HUES6 (cell line): Measurements from ENCODE around the gene EGFL8.
"Not testable (repeated sequence)": the region's sequence is repeated elsewhere in the genome, so short reads cannot be mapped to it uniquely, and the experiment has no call there.

Experiments
- H3K27ac ChIP-seq: 2 replicates; pipeline ENCODE4 v1.7.0; 2013; ENCODE audit warnings: low read depth, mild to moderate bottlenecking, low read length, inconsistent platforms
- H3K27me3 ChIP-seq: 2 replicates; pipeline ENCODE4 v1.6.1; 2013; ENCODE audit warnings: low read length; ENCODE audit not compliant: control insufficient read depth, insufficient read depth
- H3K36me3 ChIP-seq: 2 replicates; pipeline ENCODE4 v1.6.1; 2013; ENCODE audit warnings: low read length; ENCODE audit not compliant: control insufficient read depth, insufficient read depth
- H3K4me1 ChIP-seq: 2 replicates; pipeline ENCODE4 v1.6.1; 2013; ENCODE audit warnings: low read length; ENCODE audit not compliant: control insufficient read depth, insufficient read depth
- H3K4me3 ChIP-seq: 2 replicates; pipeline ENCODE4 v1.5.1; 2013; ENCODE audit warnings: low read depth, low read length
- H3K9ac ChIP-seq: one replicate; pipeline ENCODE4 v1.6.1; 2013; ENCODE audit warnings: mild to moderate bottlenecking, low read length
- H3K9me3 ChIP-seq: 2 replicates; pipeline ENCODE4 v1.6.1; 2013; ENCODE audit warnings: low read depth, low read length; ENCODE audit not compliant: control insufficient read depth, insufficient read depth

Gene EGFL8

GRCh38 chr6:32127717-32128592, 36.4 kb upstream of the EGFL8 start, which contains the start of gene ATF6B:
Gene ATF6B, minus strand, starts transcription at chr6:32128246. Its CDS starts 39 bp downstream, at chr6:32128207.
- Histone ChIP-seq H3K4me1 (peaks cover 19% of the 10 kb centered on the region), H3K9ac (peak within 1 kb of the TSS; percentile 95), H3K27me3 (no peaks in the 10 kb centered on the region), H3K4me3 (peak within 1 kb of the TSS; percentile 96), H3K36me3 (peaks cover 11% of the 10 kb centered on the region), H3K27ac (peak within 1 kb of the TSS; percentile 65; the same call in 1 of the 2 replicates), H3K9me3 (no peaks in the 10 kb centered on the region)

- Histone ChIP-seq H3K9me3 (no peaks in the 10 kb centered on the region), H3K9ac (peak overlapping the region; percentile 12)
Measured at GRCh38 chr6:32128751-32129296, 35.6 kb upstream of the EGFL8 start.

GRCh38 chr6:32129297-32130088, 34.9 kb upstream of the EGFL8 start:
- Histone ChIP-seq H3K36me3 (peaks cover 7% of the 10 kb centered on the region), H3K27ac (no peak overlapping the region), H3K27me3 (no peaks in the 10 kb centered on the region), H3K4me1 (peaks cover 19% of the 10 kb centered on the region), H3K9ac (peak overlapping the region; percentile 48), H3K9me3 (no peaks in the 10 kb centered on the region), H3K4me3 (peak overlapping the region; percentile 70)

More at GRCh38 chr6:32128751-32129296, 35.6 kb upstream of the EGFL8 start:
- peaks cover 11% of the 10 kb centered on the region for H3K36me3 ChIP-seq
- H3K27me3 ChIP-seq: no peaks in the 10 kb centered on the region
- peaks cover 19% of the 10 kb centered on the region for H3K4me1 ChIP-seq
- peak overlapping the region; percentile 70 for H3K4me3 ChIP-seq
- no peak overlapping the region for H3K27ac ChIP-seq

GRCh38 chr6:32131439-32131948, 32.9 kb upstream of the EGFL8 start:
- H3K4me3 ChIP-seq: no peak overlapping the region
- H3K9me3 ChIP-seq: no peaks in the 10 kb centered on the region
- no peak overlapping the region for H3K9ac ChIP-seq
- no peaks in the 10 kb centered on the region for H3K27me3 ChIP-seq
- no peaks in the 10 kb centered on the region for H3K36me3 ChIP-seq
- peaks cover 19% of the 10 kb centered on the region for H3K4me1 ChIP-seq
- no peak overlapping the region for H3K27ac ChIP-seq

GRCh38 chr6:32132110-32132509, 32.3 kb upstream of the EGFL8 start:
- Histone ChIP-seq H3K9ac (no peak overlapping the region), H3K27me3 (no peaks in the 10 kb centered on the region), H3K27ac (no peak overlapping the region), H3K9me3 (no peaks in the 10 kb centered on the region), H3K4me3 (no peak overlapping the region), H3K36me3 (no peaks in the 10 kb centered on the region), H3K4me1 (peaks cover 16% of the 10 kb centered on the region)

- no peak overlapping the region for H3K27ac ChIP-seq
Measured at GRCh38 chr6:32133786-32134185, 30.6 kb upstream of the EGFL8 start.

GRCh38 chr6:32137454-32137853, 26.9 kb upstream of the EGFL8 start:
- H3K27ac ChIP-seq: no peak overlapping the region
- H3K27me3 ChIP-seq: no peaks in the 10 kb centered on the region
- H3K36me3 ChIP-seq: no peaks in the 10 kb centered on the region
- no peak overlapping the region for H3K4me3 ChIP-seq
- H3K4me1 ChIP-seq: no peaks in the 10 kb centered on the region
- no peaks in the 10 kb centered on the region for H3K9me3 ChIP-seq
- no peak overlapping the region for H3K9ac ChIP-seq

More at GRCh38 chr6:32133786-32134185, 30.6 kb upstream of the EGFL8 start:
- Histone ChIP-seq H3K36me3 (no peaks in the 10 kb centered on the region), H3K4me3 (no peak overlapping the region), H3K9me3 (no peaks in the 10 kb centered on the region), H3K9ac (no peak overlapping the region), H3K4me1 (peaks cover 8% of the 10 kb centered on the region; the same call in 1 of the 2 replicates), H3K27me3 (no peaks in the 10 kb centered on the region)

GRCh38 chr6:32139590-32139989, 24.8 kb upstream of the EGFL8 start:
- Histone ChIP-seq H3K27ac (no peak overlapping the region), H3K27me3 (no peaks in the 10 kb centered on the region), H3K4me1 (no peaks in the 10 kb centered on the region), H3K36me3 (no peaks in the 10 kb centered on the region), H3K4me3 (no peak overlapping the region), H3K9ac (no peak overlapping the region), H3K9me3 (no peaks in the 10 kb centered on the region)

- H3K27ac ChIP-seq: no peak overlapping the region
- no peaks in the 10 kb centered on the region for H3K9me3 ChIP-seq
- H3K9ac ChIP-seq: no peak overlapping the region
- H3K27me3 ChIP-seq: no peaks in the 10 kb centered on the region
- no peaks in the 10 kb centered on the region for H3K36me3 ChIP-seq
- no peak overlapping the region for H3K4me3 ChIP-seq
- H3K4me1 ChIP-seq: no peaks in the 10 kb centered on the region
Measured at GRCh38 chr6:32140420-32141046, 23.9 kb upstream of the EGFL8 start.

GRCh38 chr6:32144238-32144637, 20.2 kb upstream of the EGFL8 start:
- H3K36me3 ChIP-seq, H3K9me3 ChIP-seq, H3K9ac ChIP-seq, H3K27me3 ChIP-seq, H3K27ac ChIP-seq, H3K4me3 ChIP-seq: not testable (repeated sequence)
- H3K4me1 ChIP-seq: peaks cover 22% of the 10 kb centered on the region
